IMR-90 (cell line): ENCODE data around the gene NPPC. TPM values are rescaled to one million over a fixed set of nuclear protein-coding genes. Genes with fewer than 3 reads are reported as not detected.

Experiments used
- ATAC-seq: fragments of 200-7000 bp; cut with Tn5 transposase; 2 replicates; pipeline ENCODE4 v1.9.1; 2020; ENCODE audit warnings: low read depth, mild to moderate bottlenecking, moderate library complexity
- BruUV-seq: library from RNA; stranded (reverse); fragments of 400-500 nt; replicated peaks from 2 replicates; lab custom pipeline; 2021; lab: Mats Ljungman, UMichigan
- CTCF ChIA-PET: fragments of 300-600 bp; formaldehyde crosslinking; extraction: SDS; loops from one replicate; lab custom pipeline; 2021; ENCODE audit warnings: antibody characterized with exemption; lab: Yijun Ruan, JAX
- POLR2A ChIA-PET: fragments of 300-600 bp; sonication (Branson Sonifier 250); formaldehyde crosslinking; loops from one replicate; lab custom pipeline; 2022; ENCODE audit warnings: antibody characterized with exemption; ENCODE audit not compliant: unreplicated experiment; lab: Charles Lee
- DNase-seq: peaks from one replicate; pipeline ENCODE4 v3.0.0; 2013
- H2AFZ ChIP-seq: replicated peaks from 2 replicates; pipeline ENCODE3; 2013; ENCODE audit warnings: low read length, mild to moderate bottlenecking; ENCODE audit not compliant: poor library complexity
- H2AK5ac ChIP-seq: 2 replicates; pipeline ENCODE4 v1.6.1; 2013; ENCODE audit warnings: low read depth, low read length, inconsistent platforms
- H2AK9ac ChIP-seq: replicated peaks from 2 replicates; pipeline ENCODE3; 2013; ENCODE audit warnings: mild to moderate bottlenecking, low read depth, low read length, moderate library complexity; ENCODE audit not compliant: poor library complexity
- H2BK120ac ChIP-seq: 2 replicates; pipeline ENCODE4 v1.6.1; 2013; ENCODE audit warnings: low read depth, low read length, inconsistent platforms
- H2BK15ac ChIP-seq: 3 replicates; pipeline ENCODE4 v1.6.1; 2013; ENCODE audit warnings: low read depth, low read length, inconsistent platforms
- H2BK20ac ChIP-seq: 2 replicates; pipeline ENCODE4 v1.6.1; 2013; ENCODE audit warnings: low read depth, mild to moderate bottlenecking, inconsistent platforms, low read length, moderate library complexity
- H2BK5ac ChIP-seq: 2 replicates; pipeline ENCODE4 v1.6.1; 2013; ENCODE audit warnings: mild to moderate bottlenecking, low read depth, low read length, inconsistent platforms; ENCODE audit not compliant: poor library complexity, severe bottlenecking
- H3K14ac ChIP-seq: replicated peaks from 2 replicates; pipeline ENCODE4 v1.6.1; 2013; ENCODE audit warnings: low read depth, low read length, inconsistent platforms
- H3K18ac ChIP-seq: 2 replicates; pipeline ENCODE4 v1.6.1; 2013; ENCODE audit warnings: low read depth, low read length, control low read depth
- H3K23ac ChIP-seq: 2 replicates; pipeline ENCODE4 v1.6.1; 2013; ENCODE audit warnings: low read depth, low read length, inconsistent platforms
- H3K27ac ChIP-seq: 2 replicates; pipeline ENCODE4 v1.5.1; 2013; ENCODE audit warnings: mild to moderate bottlenecking, control low read depth, low read length; ENCODE audit not compliant: insufficient read depth
- H3K27me3 ChIP-seq: 2 replicates; pipeline ENCODE4 v1.6.1; 2013; ENCODE audit warnings: low read length; ENCODE audit not compliant: control insufficient read depth, insufficient read depth
- H3K36me3 ChIP-seq: 2 replicates; pipeline ENCODE4 v1.6.1; 2013; ENCODE audit warnings: low read length, mixed read lengths; ENCODE audit not compliant: control insufficient read depth, insufficient read depth
- H3K4ac ChIP-seq: 2 replicates; pipeline ENCODE4 v1.6.1; 2013; ENCODE audit warnings: low read depth, low read length, inconsistent platforms
- H3K4me1 ChIP-seq: 2 replicates; pipeline ENCODE4 v1.6.1; 2013; ENCODE audit warnings: low read length, mixed read lengths; ENCODE audit not compliant: control insufficient read depth, insufficient read depth
- H3K4me2 ChIP-seq: 2 replicates; pipeline ENCODE4 v1.6.1; 2013; ENCODE audit warnings: low read depth, mild to moderate bottlenecking, control low read depth, low read length, moderate library complexity
- H3K4me3 ChIP-seq: 2 replicates; pipeline ENCODE4 v1.5.1; 2013; ENCODE audit warnings: low read depth, mild to moderate bottlenecking, control low read depth, low read length, moderate library complexity; ENCODE audit not compliant: insufficient read depth
- H3K56ac ChIP-seq: 2 replicates; pipeline ENCODE4 v1.6.1; 2013; ENCODE audit warnings: low read length, inconsistent platforms; ENCODE audit not compliant: insufficient read depth; ENCODE audit errors: extremely low read depth
- H3K79me1 ChIP-seq, 2 experiments: 2 replicates each; pipeline ENCODE4 v1.6.1; 2013; ENCODE audit warnings: low read length in 2 of 2, inconsistent platforms in 1 of 2, low read depth in 1 of 2
- H3K9ac ChIP-seq: 2 replicates; pipeline ENCODE4 v1.6.1; 2013; ENCODE audit warnings: low read depth, low read length, control low read depth
- H3K9me1 ChIP-seq: 2 replicates; pipeline ENCODE4 v1.6.1; 2013; ENCODE audit warnings: low read length, inconsistent platforms; ENCODE audit not compliant: insufficient read depth
- H3K9me3 ChIP-seq: 2 replicates; pipeline ENCODE4 v1.6.1; 2013; ENCODE audit warnings: low read length; ENCODE audit not compliant: control insufficient read depth, insufficient read depth
- H4K20me1 ChIP-seq: 2 replicates; pipeline ENCODE4 v1.6.1; 2013; ENCODE audit warnings: low read length, inconsistent platforms; ENCODE audit not compliant: insufficient read depth
- H4K5ac ChIP-seq: 2 replicates; pipeline ENCODE4 v1.6.1; 2013; ENCODE audit warnings: mild to moderate bottlenecking, low read depth, low read length, control low read depth
- H4K8ac ChIP-seq, 2 experiments: 2 replicates each; pipeline ENCODE4 v1.6.1; 2013; ENCODE audit warnings: low read depth in 2 of 2, low read length in 2 of 2, control low read depth in 1 of 2, inconsistent platforms in 1 of 2
- H4K91ac ChIP-seq: 2 replicates; pipeline ENCODE4 v1.6.1; 2013; ENCODE audit warnings: low read depth, low read length, inconsistent platforms; ENCODE audit not compliant: insufficient read depth
- BHLHE40 ChIP-seq: fragments of 150-350 bp; IDR thresholded peaks from 2 replicates; pipeline ENCODE4 v1.6.1; 2016; ENCODE audit warnings: mild to moderate bottlenecking, low read depth, low read length
- CEBPB ChIP-seq: IDR thresholded peaks from 2 replicates; pipeline ENCODE4 v1.6.1; 2012; ENCODE audit warnings: low read depth, low read length, improper control_type of control experiment
- CHD1 ChIP-seq: IDR thresholded peaks from 2 replicates; pipeline ENCODE4 v1.6.1; 2012; ENCODE audit warnings: low read depth, low read length, improper control_type of control experiment
- MAFK ChIP-seq: IDR thresholded peaks from 2 replicates; pipeline ENCODE4 v1.6.1; 2012; ENCODE audit warnings: low read depth, low read length, improper control_type of control experiment
- MAZ ChIP-seq: IDR thresholded peaks from 2 replicates; pipeline ENCODE4 v1.6.1; 2012; ENCODE audit warnings: low read depth, mild to moderate bottlenecking, low read length, improper control_type of control experiment, moderate library complexity, borderline replicate concordance
- NFE2L2 ChIP-seq: fragments of 150-350 bp; IDR thresholded peaks from 2 replicates; pipeline ENCODE4 v1.6.1; 2016; ENCODE audit warnings: low read depth, mild to moderate bottlenecking, low read length
- POLR2A ChIP-seq: IDR thresholded peaks from 2 replicates; pipeline ENCODE4 v1.6.1; 2012; ENCODE audit warnings: mild to moderate bottlenecking, low read depth, low read length
- RAD21 ChIP-seq: IDR thresholded peaks from 2 replicates; pipeline ENCODE4 v1.6.1; 2012; ENCODE audit warnings: low read length, improper control_type of control experiment
- RCOR1 ChIP-seq: IDR thresholded peaks from 2 replicates; pipeline ENCODE4 v1.6.1; 2012; ENCODE audit warnings: mild to moderate bottlenecking, low read length, improper control_type of control experiment; ENCODE audit not compliant: insufficient replicate concordance
- RFX5 ChIP-seq: IDR thresholded peaks from 2 replicates; pipeline ENCODE4 v1.8.0; 2012; ENCODE audit warnings: low read depth, mild to moderate bottlenecking, low read length, moderate library complexity
- SMC3 ChIP-seq: fragments of 150-350 bp; IDR thresholded peaks from 2 replicates; pipeline ENCODE4 v1.6.1; 2016; ENCODE audit warnings: low read depth, mild to moderate bottlenecking, antibody characterized with exemption, low read length, moderate library complexity
- WGBS, 2 experiments: methylation state at CpG; one replicate each; pipeline versions ENCODE4 v1.1.5 to v1.1.7; 2013; ENCODE audit warnings: missing lambda C conversion rate in 2 of 2; ENCODE audit not compliant: insufficient read length in 1 of 2; ENCODE audit errors: extremely low coverage in 2 of 2; 5-methylcytosine and 5-hydroxymethylcytosine counted together
- dilution Hi-C: fragments of 300-500 bp; cut with HindIII; formaldehyde crosslinking; loops from one replicate; pipeline ENCODE4 v1.14.3; 2018; ENCODE audit warnings: low sequenced_read_pairs; ENCODE audit not compliant: unreplicated experiment
- in situ Hi-C: fragments of 300-500 bp; cut with MboI; formaldehyde crosslinking; loops from 3 replicates; pipeline ENCODE4 v1.14.3; 2019; ENCODE audit warnings: low sequenced_read_pairs, inconsistent platforms, mixed read lengths
- intact Hi-C: fragments of 100-400 bp; cut with micrococcal nuclease; formaldehyde crosslinking; loops from 2 replicates; pipeline ENCODE4 v1.10.0; 2022
- polyA plus RNA-seq, 3 experiments: library from polyadenylated mRNA; depleted of rRNA; stranded (reverse); fragments of >200 nt; gene quantifications; 2 replicates each; pipeline ENCODE4 v1.2.3, GENCODE V29; 2012; ENCODE audit warnings: low replicate concordance in 1 of 3
- total RNA-seq: library from RNA; depleted of rRNA; stranded (reverse); fragments of >200 nt; gene quantifications from 2 replicates; pipeline ENCODE4 v1.2.3, GENCODE V29; 2012

Gene NPPC
- total and polyA plus RNA-seq, 2 of the 4 experiments (the other 2 are of a cell fraction): 0.22 to 0.36 TPM

DNA sequence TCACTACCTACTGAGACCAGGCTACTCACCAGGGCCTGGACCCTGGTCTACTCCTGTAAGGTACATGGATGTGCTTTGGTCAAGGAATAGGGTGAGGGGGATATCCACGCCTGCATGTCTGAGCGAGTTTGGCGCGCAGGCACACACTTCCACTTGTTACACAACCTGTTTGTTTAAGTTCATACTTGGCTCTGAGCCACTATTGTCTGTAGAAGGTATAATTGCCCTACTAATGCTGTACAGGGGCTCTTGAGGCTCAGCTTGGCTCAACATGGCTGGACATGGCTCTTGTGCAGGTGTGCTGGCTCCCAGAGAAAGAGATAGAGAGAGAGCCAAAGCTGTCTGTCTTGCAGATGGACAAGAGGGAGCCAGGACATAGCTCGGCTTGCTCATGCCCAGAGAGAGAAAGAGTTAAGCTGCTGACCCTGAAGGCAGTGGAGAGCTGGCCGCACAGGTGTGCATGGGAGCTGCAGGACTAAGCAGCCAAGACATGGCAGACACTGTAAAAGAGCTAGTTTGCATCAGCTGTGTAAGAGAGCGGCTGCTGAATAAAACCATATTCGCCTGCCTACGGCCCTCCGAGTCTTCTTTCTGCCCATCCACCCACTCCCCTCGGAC lies 35.2 kb downstream of the NPPC start:
- peaks cover 4% of the 10 kb centered on the region for H3K9me3 ChIP-seq
- no peak overlapping the region for H2AFZ ChIP-seq
- ATAC-seq (no peak), DNase-seq (no peak)
- H3K9me1 ChIP-seq: no peaks in the 10 kb centered on the region
- no peak overlapping the region for H4K8ac ChIP-seq
- WGBS, 2 experiments: 72% methylated on average over 6 of the region's 11 CpGs; no CpG with 5 or more reads in 1 of the 2 experiments
- no peak overlapping the region for H3K56ac ChIP-seq
- H2BK20ac ChIP-seq: no peak overlapping the region
- peaks cover 29% of the 10 kb centered on the region for H3K27me3 ChIP-seq
- H4K20me1 ChIP-seq: no peaks in the 10 kb centered on the region
- CTCF ChIA-PET: interaction anchor here (0.6 to 1.5 kb wide), 2 partner anchors 10 to 349 kb away, joined by 5 read pairs; no protein-coding TSS in a partner anchor
- H2BK120ac ChIP-seq: no peak overlapping the region
- BruUV-seq: no TSS peak
- H3K23ac ChIP-seq: no peak overlapping the region
- no peak for TF ChIP-seq RFX5
- no peak for TF ChIP-seq RCOR1
- no peak for TF ChIP-seq RAD21
- no peak for TF ChIP-seq POLR2A
- no peak for TF ChIP-seq CHD1
- TF ChIP-seq MAFK: no peak
- no peak for TF ChIP-seq BHLHE40
- no peak for TF ChIP-seq MAZ
- no peak for TF ChIP-seq SMC3
- TF ChIP-seq CEBPB: no peak
- no peak for TF ChIP-seq NFE2L2
- intact Hi-C loops: no loop called here
- no peak overlapping the region for H3K9ac ChIP-seq
- dilution Hi-C loops: no loop called here
- POLR2A ChIA-PET: no interaction called here
- H3K27ac ChIP-seq: no peak overlapping the region
- in situ Hi-C loops: no loop called here
- H2AK9ac ChIP-seq: no peak overlapping the region
- no peaks in the 10 kb centered on the region for H3K4me1 ChIP-seq
- no peaks in the 10 kb centered on the region for H3K36me3 ChIP-seq
- H2AK5ac ChIP-seq: no peak overlapping the region
- H3K79me1 ChIP-seq: no peaks in the 10 kb centered on the region
- H4K91ac ChIP-seq: no peak overlapping the region
- no peak overlapping the region for H2BK5ac ChIP-seq
- H3K4me2 ChIP-seq: no peak overlapping the region
- H3K14ac ChIP-seq: no peak overlapping the region
- H3K18ac ChIP-seq: no peak overlapping the region
- no peak overlapping the region for H4K5ac ChIP-seq
- H3K4me3 ChIP-seq: no peak overlapping the region
- no peak overlapping the region for H2BK15ac ChIP-seq
- no peak overlapping the region for H3K4ac ChIP-seq
